ENCODE data around the gene GOLGA6L10.
"Not testable (repeated sequence)": the region's sequence is repeated elsewhere in the genome, so short reads cannot be mapped to it uniquely, and the experiment has no call there.

The GOLGA6L10 gene

GRCh38 chr15:82319522-82320278, 29.6 kb downstream of the GOLGA6L10 start:
- not testable (repeated sequence) for H3K9ac ChIP-seq (ENCODE audit: low read length); H3F3A ChIP-seq (ENCODE audit: insufficient read depth); H3K27me3 ChIP-seq (ENCODE audit: low read length); H3K27ac ChIP-seq (ENCODE audit: low read depth, low read length); H3K79me2 ChIP-seq (ENCODE audit: insufficient read depth, low read length); H3K4me2 ChIP-seq (ENCODE audit: low read depth, low read length, poor library complexity, severe bottlenecking); H3K9me2 ChIP-seq (replicated peaks; ENCODE audit: insufficient read depth, low read length); H2AFZ ChIP-seq (ENCODE audit: low read depth, low read length, severe bottlenecking); H3K4me3 ChIP-seq (ENCODE audit: insufficient read depth, low read length, poor library complexity, severe bottlenecking); H3K9me3 ChIP-seq (ENCODE audit: insufficient read depth, low read length); H3K36me3 ChIP-seq (ENCODE audit: low read length); H4K20me1 ChIP-seq (ENCODE audit: low read depth, low read length)

DNA sequence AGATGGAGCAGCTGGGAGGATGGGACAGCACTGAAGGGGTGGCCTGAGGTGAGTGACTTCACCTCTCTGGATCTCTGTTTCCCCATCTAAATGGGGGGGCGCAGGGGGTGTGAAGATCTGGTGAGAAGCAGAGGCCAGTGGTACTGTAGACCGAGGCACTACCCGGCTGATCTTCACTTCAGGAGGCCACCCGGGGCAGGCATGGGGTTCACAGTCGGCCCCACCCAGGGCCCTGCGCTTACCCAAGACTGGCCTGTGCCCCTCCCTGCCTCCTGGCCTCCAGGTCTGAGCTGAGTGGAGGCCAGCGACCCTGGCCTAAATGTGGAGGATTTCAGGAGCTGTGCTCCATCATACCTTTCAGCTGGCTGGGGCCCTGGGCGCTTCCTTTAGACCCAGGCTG, 31.0 kb downstream of the GOLGA6L10 start:
- not testable (repeated sequence) for H3K27me3 ChIP-seq (ENCODE audit: low read length); H3K36me3 ChIP-seq (ENCODE audit: low read length); H3K27ac ChIP-seq (ENCODE audit: low read depth, low read length); H4K20me1 ChIP-seq (ENCODE audit: low read depth, low read length); H3K4me3 ChIP-seq (ENCODE audit: insufficient read depth, low read length, poor library complexity, severe bottlenecking); H3F3A ChIP-seq (ENCODE audit: insufficient read depth); H2AFZ ChIP-seq (ENCODE audit: low read depth, low read length, severe bottlenecking); H3K9me3 ChIP-seq (ENCODE audit: insufficient read depth, low read length); H3K79me2 ChIP-seq (ENCODE audit: insufficient read depth, low read length); H3K4me2 ChIP-seq (ENCODE audit: low read depth, low read length, poor library complexity, severe bottlenecking); H3K9me2 ChIP-seq (replicated peaks; ENCODE audit: insufficient read depth, low read length); H3K9ac ChIP-seq (ENCODE audit: low read length)

GRCh38 chr15:82317516-82317915, 31.8 kb downstream of the GOLGA6L10 start:
- not testable (repeated sequence) for H4K20me1 ChIP-seq (ENCODE audit: low read depth, low read length); H3K36me3 ChIP-seq (ENCODE audit: low read length); H3K9me3 ChIP-seq (ENCODE audit: insufficient read depth, low read length); H3K9me2 ChIP-seq (replicated peaks; ENCODE audit: insufficient read depth, low read length); H3F3A ChIP-seq (ENCODE audit: insufficient read depth); H3K27me3 ChIP-seq (ENCODE audit: low read length); H3K9ac ChIP-seq (ENCODE audit: low read length); H3K4me2 ChIP-seq (ENCODE audit: low read depth, low read length, poor library complexity, severe bottlenecking); H3K4me3 ChIP-seq (ENCODE audit: insufficient read depth, low read length, poor library complexity, severe bottlenecking); H3K79me2 ChIP-seq (ENCODE audit: insufficient read depth, low read length); H2AFZ ChIP-seq (ENCODE audit: low read depth, low read length, severe bottlenecking); H3K27ac ChIP-seq (ENCODE audit: low read depth, low read length)

DNA sequence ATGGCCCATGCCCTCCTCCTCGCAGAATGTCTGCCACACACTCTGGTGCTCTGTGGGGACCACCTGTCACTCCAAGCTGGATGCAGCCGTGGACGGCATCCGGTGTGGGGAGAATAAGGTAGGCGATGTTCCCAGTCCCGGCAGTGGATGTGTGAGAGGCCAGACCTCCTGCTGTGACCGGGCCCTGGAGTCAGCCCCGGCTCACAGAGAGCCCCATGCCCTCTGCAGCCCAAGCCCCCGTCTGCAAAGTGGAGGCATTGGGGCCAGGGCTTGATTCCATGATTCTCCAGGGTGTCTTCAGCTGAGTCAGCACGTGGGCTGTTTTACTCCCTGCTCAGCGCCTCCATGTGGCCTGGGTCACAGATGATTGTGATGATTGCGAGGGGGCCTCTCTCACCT, 32.2 kb downstream of the GOLGA6L10 start:
- H3F3A ChIP-seq (ENCODE audit: insufficient read depth), result no peaks in the 10 kb centered on the region
- no peak overlapping the region for H3K4me3 ChIP-seq (ENCODE audit: insufficient read depth, low read length, poor library complexity, severe bottlenecking)
- H3K79me2 ChIP-seq (ENCODE audit: insufficient read depth, low read length), result no peaks in the 10 kb centered on the region
- no peak overlapping the region for H3K4me2 ChIP-seq (ENCODE audit: low read depth, low read length, poor library complexity, severe bottlenecking)
- no peaks in the 10 kb centered on the region for H3K36me3 ChIP-seq (ENCODE audit: low read length)
- TF ChIP-seq, protein P1, sequence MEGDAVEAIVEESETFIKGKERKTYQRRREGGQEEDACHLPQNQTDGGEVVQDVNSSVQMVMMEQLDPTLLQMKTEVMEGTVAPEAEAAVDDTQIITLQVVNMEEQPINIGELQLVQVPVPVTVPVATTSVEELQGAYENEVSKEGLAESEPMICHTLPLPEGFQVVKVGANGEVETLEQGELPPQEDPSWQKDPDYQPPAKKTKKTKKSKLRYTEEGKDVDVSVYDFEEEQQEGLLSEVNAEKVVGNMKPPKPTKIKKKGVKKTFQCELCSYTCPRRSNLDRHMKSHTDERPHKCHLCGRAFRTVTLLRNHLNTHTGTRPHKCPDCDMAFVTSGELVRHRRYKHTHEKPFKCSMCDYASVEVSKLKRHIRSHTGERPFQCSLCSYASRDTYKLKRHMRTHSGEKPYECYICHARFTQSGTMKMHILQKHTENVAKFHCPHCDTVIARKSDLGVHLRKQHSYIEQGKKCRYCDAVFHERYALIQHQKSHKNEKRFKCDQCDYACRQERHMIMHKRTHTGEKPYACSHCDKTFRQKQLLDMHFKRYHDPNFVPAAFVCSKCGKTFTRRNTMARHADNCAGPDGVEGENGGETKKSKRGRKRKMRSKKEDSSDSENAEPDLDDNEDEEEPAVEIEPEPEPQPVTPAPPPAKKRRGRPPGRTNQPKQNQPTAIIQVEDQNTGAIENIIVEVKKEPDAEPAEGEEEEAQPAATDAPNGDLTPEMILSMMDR (IDR thresholded peaks at IDR 0.05; ENCODE audit: insufficient read depth, low read length, poor library complexity, severe bottlenecking), result no peak
- TF ChIP-seq EZH2phosphoT487 (conservative IDR thresholded peaks at IDR 0.05; ENCODE audit: low read length), result no peak
- H2AFZ ChIP-seq (ENCODE audit: low read depth, low read length, severe bottlenecking), result no peak overlapping the region
- H3K27ac ChIP-seq (ENCODE audit: low read depth, low read length), result no peak overlapping the region
- H3K27me3 ChIP-seq (ENCODE audit: low read length), result no peaks in the 10 kb centered on the region
- H3K9me2 ChIP-seq (replicated peaks; ENCODE audit: insufficient read depth, low read length), result no peaks in the 10 kb centered on the region
- H3K9ac ChIP-seq (ENCODE audit: low read length), result no peak overlapping the region
- H4K20me1 ChIP-seq (ENCODE audit: low read depth, low read length), result no peaks in the 10 kb centered on the region
- H3K9me3 ChIP-seq (ENCODE audit: insufficient read depth, low read length), result no peaks in the 10 kb centered on the region

- not testable (repeated sequence) for H3K27ac ChIP-seq (ENCODE audit: low read depth, low read length); H3K79me2 ChIP-seq (ENCODE audit: insufficient read depth, low read length); H3K36me3 ChIP-seq (ENCODE audit: low read length); H2AFZ ChIP-seq (ENCODE audit: low read depth, low read length, severe bottlenecking); H3K9me2 ChIP-seq (replicated peaks; ENCODE audit: insufficient read depth, low read length); H3K4me2 ChIP-seq (ENCODE audit: low read depth, low read length, poor library complexity, severe bottlenecking); H3K9ac ChIP-seq (ENCODE audit: low read length); H4K20me1 ChIP-seq (ENCODE audit: low read depth, low read length); H3K4me3 ChIP-seq (ENCODE audit: insufficient read depth, low read length, poor library complexity, severe bottlenecking); H3F3A ChIP-seq (ENCODE audit: insufficient read depth); H3K9me3 ChIP-seq (ENCODE audit: insufficient read depth, low read length); H3K27me3 ChIP-seq (ENCODE audit: low read length)
These were observed 32.8 kb downstream of the GOLGA6L10 start for GRCh38 chr15:82316247-82317090.
